H9 (cell line): ENCODE results near the gene GNB1L. TPM values are rescaled to one million over a fixed set of nuclear protein-coding genes. Genes with fewer than 3 reads are reported as not detected.

Experiments
- DNase-seq: peaks from one replicate; pipeline ENCODE4 v3.0.0-alpha.2; 2017
- H2AFZ ChIP-seq: one replicate; pipeline ENCODE4 v1.6.1; 2013; ENCODE audit warnings: mild to moderate bottlenecking, low read length, control low read depth, moderate library complexity
- H2AK5ac ChIP-seq: 2 replicates; pipeline ENCODE4 v1.6.1; 2013; ENCODE audit warnings: low read length, control low read depth, mixed read lengths; ENCODE audit not compliant: insufficient read length
- H2BK120ac ChIP-seq: one replicate; pipeline ENCODE4 v1.6.1; 2013; ENCODE audit warnings: low read depth, mild to moderate bottlenecking, low read length, control low read depth, inconsistent platforms; ENCODE audit not compliant: poor library complexity, severe bottlenecking
- H2BK12ac ChIP-seq: 2 replicates; pipeline ENCODE4 v1.6.1; 2013; ENCODE audit warnings: low read length, control low read depth, mixed read lengths, low read depth; ENCODE audit not compliant: insufficient read length
- H2BK15ac ChIP-seq: 2 replicates; pipeline ENCODE4 v1.6.1; 2013; ENCODE audit warnings: low read depth, low read length, control low read depth
- H2BK20ac ChIP-seq: one replicate; pipeline ENCODE4 v1.6.1; 2013; ENCODE audit warnings: low read depth, mild to moderate bottlenecking, low read length, control low read depth, inconsistent platforms; ENCODE audit not compliant: poor library complexity, severe bottlenecking
- H2BK5ac ChIP-seq: 2 replicates; pipeline ENCODE4 v1.6.1; 2013; ENCODE audit warnings: low read length, control low read depth, mixed read lengths; ENCODE audit not compliant: insufficient read length
- H3K14ac ChIP-seq: 2 replicates; pipeline ENCODE4 v1.6.1; 2013; ENCODE audit warnings: low read length, control low read depth; ENCODE audit not compliant: insufficient read depth
- H3K18ac ChIP-seq: 2 replicates; pipeline ENCODE4 v1.6.1; 2013; ENCODE audit warnings: low read depth, mild to moderate bottlenecking, mixed read lengths, low read length, control low read depth; ENCODE audit not compliant: insufficient read length
- H3K23ac ChIP-seq: 2 replicates; pipeline ENCODE4 v1.6.1; 2013; ENCODE audit warnings: low read length, control low read depth, mixed read lengths, low read depth; ENCODE audit not compliant: insufficient read length
- H3K23me2 ChIP-seq: 2 replicates; pipeline ENCODE4 v1.6.1; 2013; ENCODE audit warnings: low read depth, mild to moderate bottlenecking, mixed read lengths, low read length, control low read depth; ENCODE audit not compliant: insufficient read length, poor library complexity, severe bottlenecking
- H3K27ac ChIP-seq: 2 replicates; pipeline ENCODE4 v1.5.1; 2013; ENCODE audit warnings: low read length, control low read depth, mixed read lengths, low read depth; ENCODE audit not compliant: insufficient read length
- H3K27me3 ChIP-seq: 2 replicates; pipeline ENCODE4 v1.6.1; 2013; ENCODE audit warnings: low read length, control low read depth, inconsistent platforms; ENCODE audit not compliant: insufficient read depth
- H3K4ac ChIP-seq: 2 replicates; pipeline ENCODE4 v1.6.1; 2013; ENCODE audit warnings: low read depth, mild to moderate bottlenecking, control low read depth, inconsistent platforms, low read length, moderate library complexity
- H3K4me1 ChIP-seq: 2 replicates; pipeline ENCODE4 v1.6.1; 2013; ENCODE audit warnings: low read length, control low read depth, inconsistent platforms; ENCODE audit not compliant: insufficient read depth
- H3K4me2 ChIP-seq: 2 replicates; pipeline ENCODE4 v1.6.1; 2013; ENCODE audit warnings: low read length, control low read depth, mixed read lengths; ENCODE audit not compliant: insufficient read length, insufficient read depth
- H3K56ac ChIP-seq: 2 replicates; pipeline ENCODE4 v1.6.1; 2013; ENCODE audit warnings: low read depth, mild to moderate bottlenecking, mixed read lengths, low read length, control low read depth; ENCODE audit not compliant: insufficient read length
- H3K79me1 ChIP-seq: 2 replicates; pipeline ENCODE4 v1.6.1; 2013; ENCODE audit warnings: low read depth, mild to moderate bottlenecking, moderate library complexity, low read length, control low read depth, inconsistent platforms; ENCODE audit not compliant: insufficient read depth, poor library complexity, severe bottlenecking
- H3K79me2 ChIP-seq: 2 replicates; pipeline ENCODE4 v1.6.1; 2013; ENCODE audit warnings: low read length, control low read depth, inconsistent platforms; ENCODE audit not compliant: insufficient read depth
- H3K9ac ChIP-seq: 2 replicates; pipeline ENCODE4 v1.6.1; 2013; ENCODE audit warnings: low read length, control low read depth, mixed read lengths; ENCODE audit not compliant: insufficient read length; ENCODE audit errors: extremely low read depth
- H3K9me3 ChIP-seq: one replicate; pipeline ENCODE4 v1.6.1; 2013; ENCODE audit warnings: low read depth, low read length, inconsistent platforms; ENCODE audit not compliant: control insufficient read depth
- H3T11ph ChIP-seq: one replicate; pipeline ENCODE4 v1.6.1; 2013; ENCODE audit warnings: mild to moderate bottlenecking, low read length, control low read depth, inconsistent platforms
- H4K20me1 ChIP-seq: one replicate; pipeline ENCODE4 v1.6.1; 2013; ENCODE audit not compliant: control insufficient read depth, insufficient read length, insufficient read depth
- H4K5ac ChIP-seq: 2 replicates; pipeline ENCODE4 v1.6.1; 2013; ENCODE audit warnings: low read depth, mild to moderate bottlenecking, mixed read lengths, low read length, control low read depth; ENCODE audit not compliant: insufficient read length
- H4K8ac ChIP-seq: replicated peaks from 2 replicates; pipeline ENCODE4 v1.6.1; 2013; ENCODE audit warnings: low read length, control low read depth, mixed read lengths, low read depth; ENCODE audit not compliant: insufficient read length
- H4K91ac ChIP-seq: 2 replicates; pipeline ENCODE4 v1.6.1; 2013; ENCODE audit warnings: low read depth, mild to moderate bottlenecking, moderate library complexity, mixed read lengths, low read length, control low read depth; ENCODE audit not compliant: insufficient read length
- H3K27ac Mint-ChIP-seq, 3 experiments: 2 replicates in 2 of 3; 3 replicates in 1 of 3; pipeline ENCODE4 v1.8.0; 2020 to 2021; ENCODE audit warnings: mixed read lengths in 3 of 3, mild to moderate bottlenecking in 1 of 3, moderate library complexity in 1 of 3
- H3K27me3 Mint-ChIP-seq: 2 replicates; pipeline ENCODE4 v1.8.0; 2021; ENCODE audit warnings: low read depth, mild to moderate bottlenecking, moderate library complexity, mixed read lengths
- H3K36me3 Mint-ChIP-seq, 3 experiments: 2 replicates in 2 of 3; 3 replicates in 1 of 3; pipeline ENCODE4 v1.8.0; 2020 to 2021; ENCODE audit warnings: low read depth in 3 of 3, mixed read lengths in 3 of 3; ENCODE audit not compliant: insufficient read depth in 1 of 3
- H3K4me1 Mint-ChIP-seq, 2 experiments: 2 replicates each; pipeline ENCODE4 v1.8.0; 2020; ENCODE audit warnings: mixed read lengths in 2 of 2
- H3K4me3 Mint-ChIP-seq, 2 experiments: 2 replicates in 1 of 2; 3 replicates in 1 of 2; pipeline ENCODE4 v1.8.0; 2020 to 2021; ENCODE audit warnings: mild to moderate bottlenecking in 2 of 2, mixed read lengths in 2 of 2, moderate library complexity in 1 of 2
- H3K9me3 Mint-ChIP-seq, 2 experiments: 2 replicates in 1 of 2; 3 replicates in 1 of 2; pipeline ENCODE4 v1.8.0; 2020; ENCODE audit warnings: mild to moderate bottlenecking in 2 of 2, mixed read lengths in 2 of 2, moderate library complexity in 1 of 2
- CTCF ChIP-seq: fragments of 200-600 bp; sonication (generic); conservative IDR thresholded peaks from 3 replicates; pipeline ENCODE4 v1.8.0; 2021; ENCODE audit warnings: antibody characterized with exemption, mild to moderate bottlenecking
- WGBS: extraction: QIAGEN DNeasy Blood & Tissue Kit; methylation state at CpG from one replicate; pipeline ENCODE4 v1.1.7; 2013; ENCODE audit warnings: missing lambda C conversion rate, low lambda C conversion rate, mixed read lengths; ENCODE audit not compliant: insufficient read length; ENCODE audit errors: extremely low coverage; 5-methylcytosine and 5-hydroxymethylcytosine counted together
- total RNA-seq: library from RNA; stranded (reverse); gene quantifications from 2 replicates; pipeline ENCODE4 v1.2.1, GENCODE V29; 2021

GNB1L gene
- total RNA-seq, 1 experiment from 2014 or later = 22.4 TPM

- H3K14ac ChIP-seq = no peak overlapping the region; the same call in 1 of the 2 replicates
- H3K79me1 ChIP-seq = no peaks in the 10 kb centered on the region
- no peaks in the 10 kb centered on the region for H3K27me3 Mint-ChIP-seq
- H3K79me2 ChIP-seq = no peaks in the 10 kb centered on the region
- no peaks in the 10 kb centered on the region for H4K20me1 ChIP-seq
- WGBS = no CpG with 5 or more reads among the region's 24 CpGs
- no peak overlapping the region for H4K5ac ChIP-seq
- no peak overlapping the region for H2BK12ac ChIP-seq
- H3K18ac ChIP-seq = peak overlapping the region; percentile 8
- TF ChIP-seq CTCF = no peak
- H3K4me1 ChIP-seq = peaks cover 5% of the 10 kb centered on the region; the same call in 1 of the 2 replicates
- H2BK120ac ChIP-seq = no peak overlapping the region
- no peaks in the 10 kb centered on the region for H3K9me3 Mint-ChIP-seq
- H3K4ac ChIP-seq = no peak overlapping the region
- no peak overlapping the region for H2AFZ ChIP-seq
- no peak overlapping the region for H2BK5ac ChIP-seq
- no peak overlapping the region for H2BK15ac ChIP-seq
- no peaks in the 10 kb centered on the region for H3K9me3 ChIP-seq
- no peak overlapping the region for H3K56ac ChIP-seq
- peaks cover 25 to 28% of the 10 kb centered on the region in 2 experiments for H3K4me1 Mint-ChIP-seq
- peak overlapping the region in 1 of 3 experiments; percentile 90; a peak in 2 of 7 replicates for H3K27ac Mint-ChIP-seq
- H3T11ph ChIP-seq = no peak overlapping the region
- H2BK20ac ChIP-seq = no peak overlapping the region
- H2AK5ac ChIP-seq = no peak overlapping the region
- no peak overlapping the region for H3K9ac ChIP-seq
- H3K27me3 ChIP-seq = no peaks in the 10 kb centered on the region; the same call in 1 of the 2 replicates
- peaks cover under 1 to 7% (median 6%) of the 10 kb centered on the region in 3 experiments; a peak in 2 of 7 replicates for H3K36me3 Mint-ChIP-seq
- no peak overlapping the region for H3K23ac ChIP-seq
- H4K91ac ChIP-seq = no peak overlapping the region
- peak overlapping the region in 1 of 2 experiments; percentile 36; a peak in 2 of 5 replicates for H3K4me3 Mint-ChIP-seq
- no peak overlapping the region for H3K4me2 ChIP-seq
- DNase-seq = no peak
- H3K23me2 ChIP-seq = no peaks in the 10 kb centered on the region
- H4K8ac ChIP-seq = no peak overlapping the region
- H3K27ac ChIP-seq = no peak overlapping the region
These were observed 37.7 kb upstream of the GNB1L start for GRCh38 chr22:19892257-19892879.
